Endothelial cell of umbilical vein (primary cell): ENCODE measurements around the gene MAN1A1.

ENCODE experiments used
- CTCF ChIP-seq, 2 donors: IDR thresholded peaks; 1 replicate in 1 of 2; 2 replicates in 1 of 2; pipeline ENCODE4 v1.5.1; 2011; ENCODE audit warnings: low read length in 2 of 2, mild to moderate bottlenecking in 2 of 2, moderate library complexity in 2 of 2, control low read depth in 1 of 2, inconsistent platforms in 1 of 2, low read depth in 1 of 2; ENCODE audit not compliant: insufficient read depth in 1 of 2; ENCODE audit errors: extremely low read depth in 1 of 2
- JUN ChIP-seq: IDR thresholded peaks from 2 replicates; pipeline ENCODE4 v1.6.1; 2011; ENCODE audit warnings: borderline replicate concordance, low read depth; ENCODE audit not compliant: insufficient read length, insufficient read depth

GRCh38 chr6:119240257-119241110 is 109.1 kb downstream of the MAN1A1 start:
- TF ChIP-seq CTCF (IDR thresholded peaks at IDR 0.05; ENCODE audit: extremely low read depth in 1 of 2, insufficient read depth in 1 of 2, low read depth in 1 of 2, low read length in 2 of 2) = no peak
- no peak for TF ChIP-seq JUN
